ENCODE results near the gene CASKIN1.

The CASKIN1 gene

DNA sequence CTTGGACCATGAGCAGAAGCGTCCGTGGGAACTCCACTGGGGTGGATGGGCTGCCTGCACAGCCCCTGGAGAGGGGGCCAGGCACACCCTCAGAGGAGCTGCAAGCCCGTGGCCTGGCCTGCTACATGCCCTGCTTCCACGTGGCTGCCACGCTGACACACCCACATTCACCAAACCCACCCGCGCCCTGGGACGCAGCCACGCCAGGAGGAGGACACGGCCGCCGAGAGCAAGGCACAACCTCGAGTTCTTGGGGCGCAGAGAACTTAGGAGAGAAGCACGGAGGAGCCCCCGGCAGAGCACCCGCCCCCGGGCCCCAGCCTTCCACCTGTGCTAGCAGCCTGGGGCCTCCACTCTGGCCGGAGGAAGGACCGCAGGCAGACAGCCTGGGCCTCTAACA, 18.8 kb downstream of the CASKIN1 start:
- Histone ChIP-seq H3K36me3 (ENCODE audit: control insufficient read depth, insufficient read depth, low read length) (peaks cover 24% of the 10 kb centered on the region), H3K4me3 (replicated peaks; ENCODE audit: low read depth, low read length) (no peak overlapping the region), H3K27me3 (replicated peaks; ENCODE audit: control insufficient read depth, insufficient read depth, low read length) (no peaks in the 10 kb centered on the region)
- DNase-seq (ENCODE audit: extremely low read depth, insufficient read length): no peak
- no peak for TF ChIP-seq CTCF (IDR thresholded peaks at IDR 0.05; ENCODE audit: insufficient read depth, low read length, poor library complexity, severe bottlenecking)

- peaks cover 25% of the 10 kb centered on the region for H3K36me3 ChIP-seq (ENCODE audit: control insufficient read depth, insufficient read depth, low read length)
- no peak for DNase-seq (ENCODE audit: extremely low read depth, insufficient read length)
- H3K27me3 ChIP-seq (replicated peaks; ENCODE audit: control insufficient read depth, insufficient read depth, low read length): no peaks in the 10 kb centered on the region
- no peak overlapping the region for H3K4me3 ChIP-seq (replicated peaks; ENCODE audit: low read depth, low read length)
- no peak for TF ChIP-seq CTCF (IDR thresholded peaks at IDR 0.05; ENCODE audit: insufficient read depth, low read length, poor library complexity, severe bottlenecking)
Measured at GRCh38 chr16:2177101-2177500, 19.3 kb downstream of the CASKIN1 start.

DNA sequence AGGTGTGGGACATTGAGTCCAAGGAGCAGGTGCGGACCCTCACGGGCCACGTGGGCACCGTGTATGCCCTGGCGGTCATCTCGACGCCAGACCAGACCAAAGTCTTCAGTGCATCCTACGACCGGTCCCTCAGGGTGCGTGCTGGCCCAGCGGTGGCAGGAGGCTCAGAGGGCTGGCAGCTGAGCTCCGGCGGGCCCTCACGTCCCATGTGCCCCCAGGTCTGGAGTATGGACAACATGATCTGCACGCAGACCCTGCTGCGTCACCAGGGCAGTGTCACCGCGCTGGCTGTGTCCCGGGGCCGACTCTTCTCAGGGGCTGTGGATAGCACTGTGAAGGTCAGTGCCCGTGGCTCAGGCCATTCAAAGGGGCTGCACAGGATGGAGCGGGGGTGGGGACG, 20.4 kb downstream of the CASKIN1 start:
- DNase-seq (ENCODE audit: extremely low read depth, insufficient read length): no peak
- no peak for TF ChIP-seq CTCF (IDR thresholded peaks at IDR 0.05; ENCODE audit: insufficient read depth, low read length, poor library complexity, severe bottlenecking)
- H3K27me3 ChIP-seq (replicated peaks; ENCODE audit: control insufficient read depth, insufficient read depth, low read length): no peaks in the 10 kb centered on the region
- H3K36me3 ChIP-seq (ENCODE audit: control insufficient read depth, insufficient read depth, low read length): peaks cover 27% of the 10 kb centered on the region
- H3K4me3 ChIP-seq (replicated peaks; ENCODE audit: low read depth, low read length): no peak overlapping the region

- Histone ChIP-seq H3K36me3 (ENCODE audit: control insufficient read depth, insufficient read depth, low read length) (peaks cover 29% of the 10 kb centered on the region), H3K4me3 (replicated peaks; ENCODE audit: low read depth, low read length) (no peak overlapping the region), H3K27me3 (replicated peaks; ENCODE audit: control insufficient read depth, insufficient read depth, low read length) (no peaks in the 10 kb centered on the region)
- TF ChIP-seq CTCF (IDR thresholded peaks at IDR 0.05; ENCODE audit: insufficient read depth, low read length, poor library complexity, severe bottlenecking): no peak
- no peak for DNase-seq (ENCODE audit: extremely low read depth, insufficient read length)
Measured at GRCh38 chr16:2175454-2175853, 21.0 kb downstream of the CASKIN1 start.

- TF ChIP-seq CTCF (IDR thresholded peaks at IDR 0.05; ENCODE audit: insufficient read depth, low read length, poor library complexity, severe bottlenecking): no peak
- no peaks in the 10 kb centered on the region for H3K27me3 ChIP-seq (replicated peaks; ENCODE audit: control insufficient read depth, insufficient read depth, low read length)
- no peak overlapping the region for H3K4me3 ChIP-seq (replicated peaks; ENCODE audit: low read depth, low read length)
- DNase-seq (ENCODE audit: extremely low read depth, insufficient read length): no peak
- peaks cover 33% of the 10 kb centered on the region for H3K36me3 ChIP-seq (ENCODE audit: control insufficient read depth, insufficient read depth, low read length)
Measured at GRCh38 chr16:2174396-2175131, 21.8 kb downstream of the CASKIN1 start.

GRCh38 chr16:2173916-2174315, 22.5 kb downstream of the CASKIN1 start:
- no peak overlapping the region for H3K4me3 ChIP-seq (replicated peaks; ENCODE audit: low read depth, low read length)
- peaks cover 33% of the 10 kb centered on the region for H3K36me3 ChIP-seq (ENCODE audit: control insufficient read depth, insufficient read depth, low read length)
- DNase-seq (ENCODE audit: extremely low read depth, insufficient read length): no peak
- no peaks in the 10 kb centered on the region for H3K27me3 ChIP-seq (replicated peaks; ENCODE audit: control insufficient read depth, insufficient read depth, low read length)
- no peak for TF ChIP-seq CTCF (IDR thresholded peaks at IDR 0.05; ENCODE audit: insufficient read depth, low read length, poor library complexity, severe bottlenecking)
